Measurements from ENCODE around the gene MOB3C.
A peak's percentile ranks its signal among the peaks of the same experiment; 100 is the strongest.

MOB3C gene

GRCh38 chr1:46569884-46570725 is 46.5 kb downstream of the MOB3C start:
- peak in 1 of 2 donors; percentile 48 for DNase-seq (ENCODE audit: low read depth in 2 of 2)
- TF ChIP-seq CTCF (IDR thresholded peaks at IDR 0.05; ENCODE audit: low read depth, low read length) = no peak
- no peak overlapping the region for H3K4me3 ChIP-seq (replicated peaks in 1 of 2; ENCODE audit: low read depth in 2 of 2, low read length in 2 of 2)

GRCh38 chr1:46569116-46569515 is 47.5 kb downstream of the MOB3C start:
- DNase-seq (ENCODE audit: low read depth in 2 of 2) = no peak
- H3K4me3 ChIP-seq (replicated peaks in 1 of 2; ENCODE audit: low read depth in 2 of 2, low read length in 2 of 2) = no peak overlapping the region
- no peak for TF ChIP-seq CTCF (IDR thresholded peaks at IDR 0.05; ENCODE audit: low read depth, low read length)

DNA sequence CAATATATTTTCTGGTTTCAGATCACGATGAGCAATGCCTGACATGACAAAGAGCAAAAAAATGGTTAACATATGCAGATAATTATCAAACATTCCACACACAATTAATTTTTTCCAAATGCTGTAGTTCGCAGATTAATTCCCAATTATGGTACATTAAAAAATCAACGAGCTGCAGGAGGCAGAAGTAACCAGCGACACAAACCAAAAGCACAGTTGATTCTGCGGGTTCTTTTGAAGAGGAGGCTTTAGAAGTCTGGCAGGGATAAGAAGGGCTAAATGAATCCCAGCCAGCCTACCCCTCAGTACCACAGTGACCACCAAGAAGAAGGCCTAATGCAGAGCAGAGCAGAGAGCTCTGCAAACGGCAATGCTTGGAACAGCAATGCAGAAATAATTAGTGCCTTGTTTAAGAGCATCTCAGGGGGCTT is 48.1 kb downstream of the MOB3C start:
- TF ChIP-seq CTCF (IDR thresholded peaks at IDR 0.05; ENCODE audit: low read depth, low read length) = no peak
- no peak for DNase-seq (ENCODE audit: low read depth in 2 of 2)
- no peak overlapping the region for H3K4me3 ChIP-seq (replicated peaks in 1 of 2; ENCODE audit: low read depth in 2 of 2, low read length in 2 of 2)

DNA sequence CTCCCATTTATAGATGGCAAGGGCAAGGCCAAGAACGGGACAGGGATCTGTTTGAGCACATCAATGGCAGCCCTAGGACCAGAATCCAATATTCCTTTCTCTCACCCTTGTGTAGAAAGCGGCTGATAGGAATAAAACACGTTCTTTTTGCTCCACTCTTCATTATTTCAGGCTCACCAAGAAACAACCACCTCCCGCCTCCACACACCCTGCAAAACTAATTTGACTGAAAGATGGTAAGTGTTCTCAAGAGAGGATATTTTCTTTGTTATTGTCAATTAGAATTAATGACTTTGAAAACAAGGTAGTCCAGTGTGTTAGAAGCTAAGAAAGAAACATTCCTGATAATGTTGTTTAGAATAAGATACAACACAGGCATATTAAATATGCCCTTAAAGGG is 53.3 kb downstream of the MOB3C start:
- no peak for DNase-seq (ENCODE audit: low read depth in 2 of 2)
- H3K4me3 ChIP-seq (replicated peaks in 1 of 2; ENCODE audit: low read depth in 2 of 2, low read length in 2 of 2) = no peak overlapping the region
- TF ChIP-seq CTCF (IDR thresholded peaks at IDR 0.05; ENCODE audit: low read depth, low read length) = no peak

- TF ChIP-seq CTCF (IDR thresholded peaks at IDR 0.05; ENCODE audit: low read depth, low read length) = no peak
- DNase-seq (ENCODE audit: low read depth in 2 of 2) = no peak
- H3K4me3 ChIP-seq (replicated peaks in 1 of 2; ENCODE audit: low read depth in 2 of 2, low read length in 2 of 2) = no peak overlapping the region
These were observed 54.1 kb downstream of the MOB3C start for GRCh38 chr1:46562498-46562897.

- TF ChIP-seq CTCF (IDR thresholded peaks at IDR 0.05; ENCODE audit: low read depth, low read length) = no peak
- no peak overlapping the region for H3K4me3 ChIP-seq (replicated peaks in 1 of 2; ENCODE audit: low read depth in 2 of 2, low read length in 2 of 2)
- no peak for DNase-seq (ENCODE audit: low read depth in 2 of 2)
These were observed 57.6 kb downstream of the MOB3C start for GRCh38 chr1:46558966-46559365.

Measured in cardiac fibroblast (primary cell).